DND-41 (cell line): ENCODE data around the gene MGP.

Experiments used
- ATAC-seq: fragments of 200-7000 bp; cut with Tn5 transposase; 3 replicates; pipeline ENCODE4 v1.9.1; 2021; ENCODE audit warnings: low read depth; ENCODE audit not compliant: insufficient read depth
- DNase-seq: peaks from one replicate; pipeline ENCODE4 v3.0.0-alpha.2; 2020
- H2AFZ ChIP-seq: 2 replicates; pipeline ENCODE4 v1.6.0; 2012; ENCODE audit warnings: low read depth, low read length
- H3K27ac ChIP-seq: 2 replicates; pipeline ENCODE4 v1.5.1; 2012; ENCODE audit warnings: low read length, inconsistent platforms
- H3K27me3 ChIP-seq: fragments of 200-600 bp; sonication (generic); 2 replicates; pipeline ENCODE4 v1.6.0; 2012; ENCODE audit warnings: low read length, mild to moderate bottlenecking, inconsistent platforms; ENCODE audit not compliant: insufficient read depth, poor library complexity
- H3K36me3 ChIP-seq: 2 replicates; pipeline ENCODE4 v1.5.1; 2012; ENCODE audit warnings: low read length, inconsistent platforms; ENCODE audit not compliant: insufficient read depth
- H3K4me1 ChIP-seq: 2 replicates; pipeline ENCODE4 v1.5.1; 2012; ENCODE audit warnings: mild to moderate bottlenecking, low read length; ENCODE audit not compliant: insufficient read depth
- H3K4me2 ChIP-seq: 2 replicates; pipeline ENCODE4 v1.6.0; 2012; ENCODE audit warnings: mild to moderate bottlenecking, moderate library complexity, low read length, inconsistent platforms; ENCODE audit not compliant: insufficient read depth
- H3K4me3 ChIP-seq, 2 experiments: fragments of 200-600 bp in 1 of 2; shearing (Covaris generic) in 1 of 2; 2 replicates each; pipeline ENCODE4 v1.5.1; 2012 to 2016; ENCODE audit warnings: inconsistent platforms in 2 of 2, low read length in 2 of 2, mild to moderate bottlenecking in 2 of 2, low read depth in 1 of 2, moderate library complexity in 1 of 2
- H3K79me2 ChIP-seq: 2 replicates; pipeline ENCODE4 v1.6.0; 2012; ENCODE audit warnings: low read length, inconsistent platforms; ENCODE audit not compliant: insufficient read depth
- H3K9ac ChIP-seq: 2 replicates; pipeline ENCODE4 v1.6.0; 2012; ENCODE audit warnings: low read depth, mild to moderate bottlenecking, inconsistent platforms, low read length, moderate library complexity
- H3K9me3 ChIP-seq: 2 replicates; pipeline ENCODE4 v1.5.1; 2012; ENCODE audit warnings: low read length, moderate library complexity, mild to moderate bottlenecking, inconsistent platforms; ENCODE audit not compliant: insufficient read depth, severe bottlenecking
- H4K20me1 ChIP-seq: 2 replicates; pipeline ENCODE4 v1.6.0; 2012; ENCODE audit warnings: low read length; ENCODE audit not compliant: insufficient read depth
- CTCF ChIP-seq: IDR thresholded peaks from 2 replicates; pipeline ENCODE4 v1.5.1; 2012; ENCODE audit warnings: borderline replicate concordance, low read length, moderate library complexity, mild to moderate bottlenecking; ENCODE audit not compliant: poor library complexity, severe bottlenecking; ENCODE audit errors: extremely low read depth
- EZH2 ChIP-seq: IDR thresholded peaks from 3 replicates; pipeline ENCODE4 v1.6.1; 2012; ENCODE audit warnings: borderline replicate concordance, low read depth, mild to moderate bottlenecking, moderate library complexity, low read length, inconsistent platforms; ENCODE audit not compliant: severe bottlenecking

Gene MGP

GRCh38 chr12:14928931-14929330 is 43.3 kb upstream of the MGP start:
- Histone ChIP-seq H3K9me3 (no peaks in the 10 kb centered on the region), H3K4me2 (no peak overlapping the region), H4K20me1 (no peaks in the 10 kb centered on the region), H3K4me3 (no peak overlapping the region), H3K79me2 (no peaks in the 10 kb centered on the region), H2AFZ (no peak overlapping the region), H3K27ac (no peak overlapping the region), H3K4me1 (no peaks in the 10 kb centered on the region), H3K9ac (no peak overlapping the region), H3K27me3 (no peaks in the 10 kb centered on the region), H3K36me3 (peaks cover 13% of the 10 kb centered on the region)
- TF ChIP-seq CTCF, result no peak
- no peak for TF ChIP-seq EZH2
- no peak for ATAC-seq
- no peak for DNase-seq

GRCh38 chr12:14927267-14927666 is 41.6 kb upstream of the MGP start:
- Histone ChIP-seq H3K9ac (no peak overlapping the region), H3K27me3 (no peaks in the 10 kb centered on the region), H2AFZ (no peak overlapping the region), H4K20me1 (no peaks in the 10 kb centered on the region), H3K36me3 (peaks cover 7% of the 10 kb centered on the region; the same call in 1 of the 2 replicates), H3K27ac (no peak overlapping the region), H3K4me3 (no peak overlapping the region), H3K79me2 (no peaks in the 10 kb centered on the region), H3K4me1 (no peaks in the 10 kb centered on the region), H3K9me3 (no peaks in the 10 kb centered on the region), H3K4me2 (no peak overlapping the region)
- ATAC-seq (no peak), DNase-seq (no peak)
- no peak for TF ChIP-seq CTCF
- no peak for TF ChIP-seq EZH2

- Histone ChIP-seq H3K9ac (no peak overlapping the region), H2AFZ (no peak overlapping the region), H3K4me1 (peaks cover 23% of the 10 kb centered on the region), H3K27me3 (no peaks in the 10 kb centered on the region), H3K9me3 (no peaks in the 10 kb centered on the region), H3K4me2 (no peak overlapping the region), H3K36me3 (peaks cover 6% of the 10 kb centered on the region), H3K4me3 (no peak overlapping the region), H4K20me1 (no peaks in the 10 kb centered on the region), H3K27ac (no peak overlapping the region), H3K79me2 (no peaks in the 10 kb centered on the region)
- TF ChIP-seq CTCF (no peak), EZH2 (no peak)
- no peak for ATAC-seq
- no peak for DNase-seq
These were observed 38.9 kb upstream of the MGP start for GRCh38 chr12:14924541-14924940.

- Histone ChIP-seq H3K4me2 (no peak overlapping the region), H3K9me3 (no peaks in the 10 kb centered on the region), H3K27me3 (no peaks in the 10 kb centered on the region), H3K79me2 (no peaks in the 10 kb centered on the region), H3K4me3 (no peak overlapping the region), H3K27ac (no peak overlapping the region), H3K36me3 (peaks cover 9% of the 10 kb centered on the region), H4K20me1 (no peaks in the 10 kb centered on the region), H3K4me1 (peaks cover 25% of the 10 kb centered on the region), H2AFZ (no peak overlapping the region), H3K9ac (no peak overlapping the region)
- no peak for ATAC-seq
- TF ChIP-seq CTCF (no peak), EZH2 (no peak)
- no peak for DNase-seq
These were observed 38.3 kb upstream of the MGP start for GRCh38 chr12:14923944-14924343.
